Muscle of back (tissue), 11 donors: ENCODE measurements around the gene NBEAL2. TPM values are rescaled to one million over a fixed set of nuclear protein-coding genes. Genes with fewer than 3 reads are reported as not detected.

ENCODE experiments used
- DNase-seq, 3 donors: peaks; one replicate each; pipeline versions ENCODE4 v3.0.0 to v3.0.0-alpha.2; 2013
- polyA plus RNA-seq, 10 donors: library from polyadenylated mRNA; unstranded; fragments of 120-200 nt; gene quantifications; one replicate each; pipeline ENCODE4 v1.2.1, GENCODE V29; 2013; ENCODE audit not compliant: insufficient read length in 10 of 10

Gene NBEAL2
- polyA plus RNA-seq, 10 donors, result 9.2 to 19.8 (median 16.0) TPM

DNA sequence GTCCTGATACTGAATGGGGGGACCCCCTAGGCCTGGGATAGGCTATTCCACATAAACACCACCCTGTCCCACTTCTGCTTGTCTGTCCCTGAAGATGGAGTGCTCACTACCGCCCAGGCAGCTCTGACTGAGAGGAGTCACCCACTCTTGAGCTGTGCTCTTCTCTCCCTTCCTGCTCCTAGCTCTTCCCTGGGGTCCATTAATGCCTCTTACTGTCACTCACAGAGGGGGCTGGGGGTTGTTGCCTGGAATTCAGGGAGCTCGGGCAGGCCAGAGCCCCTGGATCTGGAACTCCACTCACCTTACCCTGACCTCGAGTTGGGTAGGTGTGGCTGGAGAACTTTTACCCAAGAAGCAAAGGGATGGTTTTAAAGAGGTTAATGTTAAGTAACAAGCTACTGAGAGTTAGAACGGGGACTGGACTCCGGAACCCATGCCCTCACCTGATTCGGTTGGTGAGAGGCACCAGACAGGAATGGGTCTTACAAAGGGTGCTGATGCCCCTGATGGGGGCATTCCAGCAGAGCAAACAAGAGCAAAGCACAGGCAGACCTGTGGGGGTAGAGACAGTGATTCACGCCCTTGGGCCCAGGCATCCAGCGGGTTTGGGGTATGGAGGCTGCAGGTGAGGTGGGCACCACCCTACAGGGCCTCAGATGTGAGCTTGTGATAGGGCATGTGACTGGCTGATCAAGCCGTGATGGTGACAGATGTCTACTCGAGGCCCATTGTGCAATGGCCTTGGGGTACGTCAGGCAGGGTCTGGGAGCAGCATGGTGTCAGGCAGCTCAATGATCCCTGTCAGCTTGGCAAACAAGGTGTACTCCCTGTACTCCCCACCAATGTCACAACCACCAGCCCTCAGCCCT is 5.4 kb downstream of the NBEAL2 start:
- DNase-seq, result no peak

GRCh38 chr3:46985588-46985987 is 6.1 kb downstream of the NBEAL2 start:
- DNase-seq, result no peak

DNA sequence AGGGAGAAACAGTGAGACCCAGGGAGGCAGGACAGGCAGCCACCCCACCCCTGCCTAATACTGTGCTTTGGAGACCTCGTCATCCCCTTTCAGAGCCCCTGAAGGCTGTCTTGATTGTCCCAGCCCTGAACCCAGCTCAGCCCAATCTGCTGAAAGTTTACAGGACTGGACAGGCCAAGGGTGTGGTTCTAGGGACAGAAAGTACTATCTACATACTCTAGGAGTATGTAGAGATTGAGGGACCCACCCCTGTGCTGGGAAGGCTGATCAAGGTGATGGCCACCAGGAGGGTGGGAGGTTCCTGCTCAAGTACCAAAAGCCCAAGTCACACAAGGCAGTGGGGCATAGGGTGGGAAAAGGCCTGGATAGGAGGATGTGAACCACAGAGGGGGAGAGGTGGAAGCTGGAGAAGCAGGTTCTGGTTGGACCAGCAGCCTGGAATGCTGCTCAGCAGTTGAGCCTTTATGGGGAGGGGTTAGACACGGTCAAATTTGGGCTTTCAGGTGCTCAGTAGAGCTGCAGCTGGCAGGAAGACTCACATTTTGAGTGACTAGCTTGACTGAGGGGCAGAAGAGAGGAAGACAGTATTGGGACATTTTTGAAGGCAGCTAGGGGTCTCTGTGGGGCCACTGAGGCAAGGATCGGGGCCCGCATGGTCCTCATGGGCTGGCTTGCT is 6.7 kb downstream of the NBEAL2 start:
- DNase-seq, result no peak

DNA sequence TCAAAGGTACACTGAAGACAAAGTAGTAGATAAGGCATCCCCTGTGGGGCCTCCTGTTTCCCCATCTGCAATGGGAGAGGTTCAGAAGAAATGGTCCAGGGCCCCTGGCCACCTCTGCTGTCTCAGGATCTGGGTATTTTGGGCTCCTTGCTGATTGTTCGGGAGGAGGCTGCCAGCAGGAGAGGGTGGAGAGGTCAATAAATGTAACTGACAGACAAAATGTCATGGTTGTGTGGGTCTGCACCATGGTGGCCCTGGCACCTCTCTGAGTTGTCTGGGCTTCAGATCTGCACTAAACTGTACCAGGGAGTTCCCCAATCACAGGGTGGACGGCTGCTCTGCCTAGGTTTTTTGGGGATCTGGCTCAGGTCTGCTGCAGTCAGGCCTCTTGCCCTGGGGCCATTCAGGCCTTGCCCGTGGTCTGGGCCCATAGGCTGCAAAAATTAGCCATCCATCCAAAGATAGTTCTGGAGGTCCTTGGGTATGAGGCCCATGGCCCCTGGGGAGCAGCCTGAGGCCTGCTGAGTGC is 7.4 kb downstream of the NBEAL2 start:
- no peak for DNase-seq

DNA sequence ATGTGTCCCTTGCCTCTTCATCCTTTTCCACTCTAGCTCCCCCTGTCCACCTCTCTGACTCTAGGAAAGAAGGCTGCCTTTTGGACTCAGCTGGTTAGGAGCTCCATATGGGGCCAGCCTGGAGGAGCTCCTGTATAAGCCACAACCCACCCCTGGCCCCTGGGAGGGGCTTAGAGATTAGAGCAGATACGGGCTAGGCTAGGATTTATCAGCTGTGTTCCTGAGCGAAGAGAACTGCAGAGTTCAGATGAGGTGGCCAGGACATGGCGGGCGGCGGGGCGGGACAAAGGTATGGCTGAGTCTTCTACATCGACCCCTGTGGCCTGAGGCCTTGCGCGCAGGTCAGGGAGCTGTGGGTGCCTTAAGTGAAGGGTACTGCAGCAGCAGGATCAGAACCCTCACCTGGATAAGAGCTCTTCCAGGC is 7.9 kb downstream of the NBEAL2 start:
- DNase-seq, result no peak

DNA sequence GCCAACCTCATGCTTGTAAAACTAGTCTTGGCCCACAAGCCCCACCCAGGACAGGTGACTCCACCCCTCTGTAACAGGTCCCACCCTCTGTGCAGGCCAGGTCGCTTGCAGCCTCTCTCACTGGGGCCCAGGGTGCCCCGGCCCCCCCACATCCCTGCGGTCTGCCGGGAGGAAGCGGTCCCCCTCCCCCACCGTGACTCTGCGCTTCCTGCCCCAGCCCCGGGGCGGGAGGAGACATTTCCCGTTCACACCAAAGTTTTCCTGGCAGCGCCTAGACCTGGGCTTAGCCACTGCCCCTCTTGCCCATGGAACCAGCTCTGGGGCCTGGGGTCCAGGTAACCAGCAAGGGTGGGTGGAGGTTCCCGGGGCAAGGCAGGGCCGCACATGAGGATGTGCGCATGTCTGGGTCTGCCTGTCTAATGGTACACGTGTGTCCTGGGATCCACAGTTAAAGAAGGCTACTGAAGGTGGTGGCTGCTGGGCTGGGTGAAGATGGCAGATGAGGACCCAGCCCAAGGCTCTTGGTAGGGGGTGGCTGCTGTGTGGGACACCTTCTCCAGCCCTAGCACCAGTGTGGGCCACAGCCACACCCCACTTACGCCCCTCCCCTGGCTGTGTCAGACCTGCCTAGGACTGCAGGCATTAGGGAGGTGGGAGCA is 8.4 kb downstream of the NBEAL2 start:
- peak in 2 of 3 donors; percentile 25 to 48 for DNase-seq

GRCh38 chr3:46988616-46989015 is 9.2 kb downstream of the NBEAL2 start:
- no peak for DNase-seq

- no peak for DNase-seq
Observed at GRCh38 chr3:46989146-46989810, 9.8 kb downstream of the NBEAL2 start.

- no peak for DNase-seq
Observed at GRCh38 chr3:46990573-46991374, 11.3 kb downstream of the NBEAL2 start.

- DNase-seq, result no peak
Observed at GRCh38 chr3:46991406-46992165, 12.1 kb downstream of the NBEAL2 start.

GRCh38 chr3:46992231-46992630 is 12.8 kb downstream of the NBEAL2 start:
- DNase-seq, result no peak

DNA sequence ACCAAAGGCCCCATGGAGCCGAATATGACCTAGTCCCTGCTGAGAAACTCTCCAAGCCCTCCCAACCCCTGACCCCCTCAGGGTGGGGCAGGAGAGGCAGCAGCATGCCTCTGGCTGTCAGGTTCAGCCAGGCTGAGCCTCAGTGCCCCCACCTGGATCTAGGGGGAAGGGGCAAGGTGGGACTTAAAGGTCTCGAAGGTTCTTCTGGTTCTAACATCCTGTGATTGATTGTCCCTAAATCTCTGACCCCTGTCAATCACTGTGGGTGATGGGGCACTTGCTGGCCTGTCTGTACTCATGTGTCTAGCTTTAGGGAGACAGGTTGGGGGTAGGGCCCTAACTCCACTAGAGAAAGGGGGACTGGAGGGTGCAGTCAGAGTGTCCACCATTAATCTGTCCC is 13.8 kb downstream of the NBEAL2 start:
- DNase-seq, result no peak

DNA sequence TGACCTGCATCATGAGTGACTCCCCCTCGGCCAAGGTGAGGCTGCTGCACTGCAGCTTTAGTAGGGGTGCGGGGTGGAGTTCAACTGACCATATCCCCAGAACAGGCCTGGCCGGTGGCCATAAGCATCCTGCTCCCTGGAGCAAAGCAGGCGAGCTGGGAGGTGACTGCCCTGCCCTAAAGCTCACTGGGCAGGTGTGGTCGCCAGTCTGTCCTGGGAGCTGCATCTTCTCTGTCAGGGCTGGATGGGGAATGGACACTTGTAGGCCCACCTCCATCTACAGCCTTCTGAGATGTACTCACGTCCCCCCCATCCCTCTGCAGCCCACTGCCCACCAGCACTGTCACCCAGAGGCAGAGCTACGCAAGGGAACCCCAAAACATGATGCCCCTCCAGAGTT is 14.5 kb downstream of the NBEAL2 start:
- no peak for DNase-seq

GRCh38 chr3:46994801-46995731 is 15.6 kb downstream of the NBEAL2 start:
- DNase-seq, result no peak

- DNase-seq, result no peak
Observed at GRCh38 chr3:46995901-46996562, 16.6 kb downstream of the NBEAL2 start.

DNA sequence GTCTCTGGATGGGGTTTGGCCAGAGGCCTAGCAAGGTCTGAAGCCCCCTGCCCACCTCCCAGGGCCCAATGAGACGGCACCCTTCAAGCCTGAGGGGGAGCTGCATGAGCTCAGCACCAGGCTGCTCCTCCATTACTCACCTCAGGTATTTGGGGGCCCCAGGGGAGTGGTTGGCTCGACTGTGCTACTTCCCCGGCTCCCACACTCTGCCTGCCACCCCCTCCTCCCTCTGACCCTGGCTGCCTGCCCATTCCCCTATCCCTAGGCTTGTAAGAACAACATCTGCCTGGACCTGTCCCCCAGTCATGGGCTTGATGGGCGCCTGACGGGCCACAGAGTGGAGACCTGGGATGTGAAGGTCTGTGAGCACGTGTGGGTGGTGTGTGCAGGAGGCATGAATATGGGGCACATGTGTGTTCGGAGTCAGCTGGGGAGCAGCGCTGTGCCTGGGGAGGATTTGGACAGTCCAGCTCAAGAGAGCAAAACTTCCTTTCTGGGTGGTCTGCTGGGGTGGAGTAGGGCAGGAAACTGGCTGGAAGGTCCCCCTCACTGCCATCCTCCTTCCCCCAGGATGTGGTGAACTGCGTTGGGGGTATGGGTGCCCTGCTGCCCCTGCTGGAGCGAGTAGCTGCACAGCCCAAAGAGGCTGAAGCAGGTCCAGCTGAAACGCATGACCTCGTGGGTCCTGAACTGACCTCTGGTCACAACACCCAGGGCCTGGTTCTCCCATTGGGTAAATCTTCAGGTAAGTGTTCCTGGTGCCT is 17.4 kb downstream of the NBEAL2 start:
- DNase-seq, result no peak

GRCh38 chr3:46997453-46998091 is 18.1 kb downstream of the NBEAL2 start:
- no peak for DNase-seq
